ENCODE results near the gene SMAD3.

The SMAD3 gene

DNA sequence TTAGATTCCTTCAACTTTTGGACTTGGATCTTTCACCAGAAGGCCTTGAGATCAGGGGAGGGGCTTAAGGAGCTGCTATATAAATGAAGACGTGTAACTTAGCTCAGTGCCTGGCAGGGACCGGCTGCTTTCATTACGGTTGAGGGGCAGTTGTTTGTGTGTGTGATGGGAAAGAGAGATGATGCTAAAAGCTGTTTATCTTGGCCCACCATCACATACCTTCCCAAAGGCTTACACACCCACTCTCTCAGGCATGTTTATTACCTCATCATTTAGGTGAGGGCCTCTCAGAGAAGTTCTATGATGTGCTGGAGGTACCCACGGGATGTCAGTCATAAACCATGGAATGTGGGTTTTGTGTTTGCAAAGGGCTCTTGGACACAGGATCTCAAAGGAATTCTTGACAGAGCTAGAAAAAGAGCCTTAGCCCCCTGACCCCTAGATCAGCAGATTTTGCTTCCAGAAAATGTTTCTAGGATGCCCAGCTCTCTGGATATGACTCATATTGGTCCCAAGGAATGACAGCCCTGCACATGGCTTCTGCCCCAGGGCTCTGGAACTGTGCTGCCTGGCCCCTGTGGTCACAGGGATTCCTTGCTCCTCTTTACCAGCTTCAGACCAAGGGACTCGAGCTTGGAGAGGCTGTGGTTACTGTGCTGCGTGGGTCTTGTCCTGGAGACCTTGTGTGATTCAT, 15.9 kb upstream of the SMAD3 start:
- no peak overlapping the region for H2AFZ ChIP-seq (ENCODE audit: low read depth, low read length)
- no peaks in the 10 kb centered on the region for H3K36me3 ChIP-seq (ENCODE audit: insufficient read depth, low read length)
- no peaks in the 10 kb centered on the region for H3K79me2 ChIP-seq (ENCODE audit: insufficient read depth, low read length)
- no peaks in the 10 kb centered on the region for H4K20me1 ChIP-seq (ENCODE audit: insufficient read depth, low read length)
- no peak for ATAC-seq (ENCODE audit: insufficient read depth, low read depth)
- no peak overlapping the region for H3K9ac ChIP-seq (ENCODE audit: low read depth, low read length)
- no peak overlapping the region for H3K27ac ChIP-seq (ENCODE audit: low read length)
- H3K4me1 ChIP-seq (ENCODE audit: insufficient read depth, low read length) = no peaks in the 10 kb centered on the region
- no peak overlapping the region for H3K4me2 ChIP-seq (ENCODE audit: insufficient read depth, low read length)
- no peaks in the 10 kb centered on the region for H3K9me3 ChIP-seq (ENCODE audit: insufficient read depth, low read length, severe bottlenecking)
- no peaks in the 10 kb centered on the region for H3K27me3 ChIP-seq (ENCODE audit: insufficient read depth, low read length, poor library complexity)
- no peak overlapping the region for H3K4me3 ChIP-seq (ENCODE audit: low read depth in 1 of 2, low read length in 2 of 2)
- no peak for DNase-seq
- TF ChIP-seq, protein P1, sequence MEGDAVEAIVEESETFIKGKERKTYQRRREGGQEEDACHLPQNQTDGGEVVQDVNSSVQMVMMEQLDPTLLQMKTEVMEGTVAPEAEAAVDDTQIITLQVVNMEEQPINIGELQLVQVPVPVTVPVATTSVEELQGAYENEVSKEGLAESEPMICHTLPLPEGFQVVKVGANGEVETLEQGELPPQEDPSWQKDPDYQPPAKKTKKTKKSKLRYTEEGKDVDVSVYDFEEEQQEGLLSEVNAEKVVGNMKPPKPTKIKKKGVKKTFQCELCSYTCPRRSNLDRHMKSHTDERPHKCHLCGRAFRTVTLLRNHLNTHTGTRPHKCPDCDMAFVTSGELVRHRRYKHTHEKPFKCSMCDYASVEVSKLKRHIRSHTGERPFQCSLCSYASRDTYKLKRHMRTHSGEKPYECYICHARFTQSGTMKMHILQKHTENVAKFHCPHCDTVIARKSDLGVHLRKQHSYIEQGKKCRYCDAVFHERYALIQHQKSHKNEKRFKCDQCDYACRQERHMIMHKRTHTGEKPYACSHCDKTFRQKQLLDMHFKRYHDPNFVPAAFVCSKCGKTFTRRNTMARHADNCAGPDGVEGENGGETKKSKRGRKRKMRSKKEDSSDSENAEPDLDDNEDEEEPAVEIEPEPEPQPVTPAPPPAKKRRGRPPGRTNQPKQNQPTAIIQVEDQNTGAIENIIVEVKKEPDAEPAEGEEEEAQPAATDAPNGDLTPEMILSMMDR (IDR thresholded peaks at IDR 0.05; ENCODE audit: borderline replicate concordance, extremely low read depth, low read length, poor library complexity, severe bottlenecking) = no peak
- no peak for TF ChIP-seq EZH2 (IDR thresholded peaks at IDR 0.05; ENCODE audit: borderline replicate concordance, low read depth, low read length, severe bottlenecking)

GRCh38 chr15:67050062-67050461, 15.3 kb upstream of the SMAD3 start:
- Histone ChIP-seq H3K4me3 (ENCODE audit: low read depth in 1 of 2, low read length in 2 of 2) (no peak overlapping the region), H3K27me3 (ENCODE audit: insufficient read depth, low read length, poor library complexity) (no peaks in the 10 kb centered on the region), H3K79me2 (ENCODE audit: insufficient read depth, low read length) (no peaks in the 10 kb centered on the region), H3K4me1 (ENCODE audit: insufficient read depth, low read length) (no peaks in the 10 kb centered on the region), H3K27ac (ENCODE audit: low read length) (no peak overlapping the region), H3K9me3 (ENCODE audit: insufficient read depth, low read length, severe bottlenecking) (no peaks in the 10 kb centered on the region), H3K4me2 (ENCODE audit: insufficient read depth, low read length) (no peak overlapping the region), H4K20me1 (ENCODE audit: insufficient read depth, low read length) (no peaks in the 10 kb centered on the region), H2AFZ (ENCODE audit: low read depth, low read length) (no peak overlapping the region), H3K9ac (ENCODE audit: low read depth, low read length) (no peak overlapping the region), H3K36me3 (ENCODE audit: insufficient read depth, low read length) (no peaks in the 10 kb centered on the region)
- ATAC-seq (ENCODE audit: insufficient read depth, low read depth) (no peak), DNase-seq (no peak)
- TF ChIP-seq, protein P1 (IDR thresholded peaks at IDR 0.05; ENCODE audit: borderline replicate concordance, extremely low read depth, low read length, poor library complexity, severe bottlenecking) = no peak
- no peak for TF ChIP-seq EZH2 (IDR thresholded peaks at IDR 0.05; ENCODE audit: borderline replicate concordance, low read depth, low read length, severe bottlenecking)

DNA sequence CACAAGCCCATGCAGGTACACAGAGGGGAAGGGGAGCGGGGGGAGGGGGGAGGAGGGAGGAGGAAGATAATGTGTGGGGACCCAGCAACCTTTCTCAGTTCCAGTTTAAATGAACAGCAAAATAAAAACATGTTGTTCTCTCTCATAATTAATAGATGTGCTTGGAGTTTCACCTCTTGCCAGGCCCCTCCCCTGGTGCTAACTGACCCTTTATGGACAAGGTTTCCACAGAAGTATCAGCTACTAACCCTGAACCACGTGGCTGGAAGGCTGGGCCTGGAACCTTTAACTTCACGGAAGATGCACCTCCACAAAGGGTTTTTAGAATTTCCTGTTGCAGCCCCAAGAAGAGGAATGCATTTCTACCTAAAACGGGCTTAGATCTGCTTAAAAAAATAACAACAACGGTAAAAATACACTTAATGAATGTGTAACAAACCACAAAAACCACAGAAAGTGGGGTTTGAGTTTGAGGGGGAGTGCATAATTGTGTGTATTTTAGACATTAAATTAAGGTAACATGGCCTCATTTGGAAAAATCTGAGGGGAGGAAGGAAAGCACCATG, 14.8 kb upstream of the SMAD3 start:
- H3K4me2 ChIP-seq (ENCODE audit: insufficient read depth, low read length) = no peak overlapping the region
- H3K4me1 ChIP-seq (ENCODE audit: insufficient read depth, low read length) = no peaks in the 10 kb centered on the region
- DNase-seq (no peak), ATAC-seq (ENCODE audit: insufficient read depth, low read depth) (no peak)
- no peak overlapping the region for H3K4me3 ChIP-seq (ENCODE audit: low read depth in 1 of 2, low read length in 2 of 2)
- no peaks in the 10 kb centered on the region for H3K27me3 ChIP-seq (ENCODE audit: insufficient read depth, low read length, poor library complexity)
- H3K79me2 ChIP-seq (ENCODE audit: insufficient read depth, low read length) = no peaks in the 10 kb centered on the region
- H2AFZ ChIP-seq (ENCODE audit: low read depth, low read length) = no peak overlapping the region
- H3K36me3 ChIP-seq (ENCODE audit: insufficient read depth, low read length) = no peaks in the 10 kb centered on the region
- H3K9me3 ChIP-seq (ENCODE audit: insufficient read depth, low read length, severe bottlenecking) = no peaks in the 10 kb centered on the region
- TF ChIP-seq, protein P1 (IDR thresholded peaks at IDR 0.05; ENCODE audit: borderline replicate concordance, extremely low read depth, low read length, poor library complexity, severe bottlenecking) = no peak
- no peaks in the 10 kb centered on the region for H4K20me1 ChIP-seq (ENCODE audit: insufficient read depth, low read length)
- H3K9ac ChIP-seq (ENCODE audit: low read depth, low read length) = no peak overlapping the region
- H3K27ac ChIP-seq (ENCODE audit: low read length) = no peak overlapping the region
